HG03571 (cell line): Measurements from ENCODE around the gene SARDH.
"Not testable (repeated sequence)": the region's sequence is repeated elsewhere in the genome, so short reads cannot be mapped to it uniquely, and the experiment has no call there.

Source experiments
- ATAC-seq: cut with Tn5 transposase; IDR thresholded peaks from one replicate; pipeline ENCODE4 v1.9.1; 2021; ENCODE audit not compliant: unreplicated experiment

SARDH gene

GRCh38 chr9:133686642-133687575, 51.2 kb downstream of the SARDH start:
- ATAC-seq: no peak

GRCh38 chr9:133685653-133686609, 52.2 kb downstream of the SARDH start:
- ATAC-seq: no peak

GRCh38 chr9:133684936-133685361, 53.2 kb downstream of the SARDH start:
- ATAC-seq: no peak

GRCh38 chr9:133684121-133684935, 53.8 kb downstream of the SARDH start:
- ATAC-seq: no peak

GRCh38 chr9:133683586-133684120, 54.5 kb downstream of the SARDH start:
- ATAC-seq: no peak

- no peak for ATAC-seq
Measured at GRCh38 chr9:133682818-133683585, 55.1 kb downstream of the SARDH start.

GRCh38 chr9:133681658-133682306, 56.4 kb downstream of the SARDH start:
- ATAC-seq: no peak

GRCh38 chr9:133680976-133681657, 57.0 kb downstream of the SARDH start:
- no peak for ATAC-seq

GRCh38 chr9:133680250-133680975, 57.7 kb downstream of the SARDH start:
- no peak for ATAC-seq

- no peak for ATAC-seq
Measured at GRCh38 chr9:133679466-133680061, 58.6 kb downstream of the SARDH start.

GRCh38 chr9:133679056-133679455, 59.1 kb downstream of the SARDH start:
- no peak for ATAC-seq

GRCh38 chr9:133677126-133678010, 60.8 kb downstream of the SARDH start:
- no peak for ATAC-seq

- ATAC-seq: no peak
Measured at GRCh38 chr9:133676450-133676849, 61.7 kb downstream of the SARDH start.

- not testable (repeated sequence) for ATAC-seq
Measured at GRCh38 chr9:133675796-133676195, 62.4 kb downstream of the SARDH start.

- no peak for ATAC-seq
Measured at GRCh38 chr9:133674091-133674490, 64.1 kb downstream of the SARDH start.

GRCh38 chr9:133673258-133673655, 64.9 kb downstream of the SARDH start:
- no peak for ATAC-seq
